Chondrocyte (in vitro differentiated cells): Measurements from ENCODE around the gene MAML2. TPM values are rescaled to one million over a fixed set of nuclear protein-coding genes. Genes with fewer than 3 reads are reported as not detected.

Experiments
- DNase-seq: peaks from one replicate; pipeline ENCODE4 v3.0.0; 2021; ENCODE audit warnings: mixed read lengths, low spot score
- H3K27ac Mint-ChIP-seq: one replicate; pipeline ENCODE4 v1.8.0; 2021; ENCODE audit warnings: mild to moderate bottlenecking, moderate library complexity, mixed read lengths; ENCODE audit not compliant: unreplicated experiment
- H3K27me3 Mint-ChIP-seq: 2 replicates; pipeline ENCODE4 v1.8.0; 2021; ENCODE audit warnings: low read depth, mixed read lengths
- H3K36me3 Mint-ChIP-seq: 2 replicates; pipeline ENCODE4 v1.8.0; 2021; ENCODE audit warnings: low read depth, mixed read lengths
- H3K4me1 Mint-ChIP-seq: 2 replicates; pipeline ENCODE4 v1.8.0; 2021; ENCODE audit warnings: low read depth, mild to moderate bottlenecking, mixed read lengths
- H3K4me3 Mint-ChIP-seq: one replicate; pipeline ENCODE4 v1.8.0; 2021; ENCODE audit warnings: mild to moderate bottlenecking, moderate library complexity, mixed read lengths; ENCODE audit not compliant: unreplicated experiment
- H3K9me3 Mint-ChIP-seq: 2 replicates; pipeline ENCODE4 v1.8.0; 2021; ENCODE audit warnings: low read depth, mixed read lengths
- CTCF ChIP-seq: fragments of 200-600 bp; sonication (generic); IDR thresholded peaks from 2 replicates; pipeline ENCODE4 v1.5.0; 2021; ENCODE audit warnings: antibody characterized with exemption, mild to moderate bottlenecking, moderate library complexity
- total RNA-seq: library from RNA; stranded (reverse); gene quantifications from 3 replicates; pipeline ENCODE4 v1.2.1, GENCODE V29; 2021

The MAML2 gene
- total RNA-seq, 1 donor from 2014 or later = 19.0 TPM

- Mint-ChIP-seq H3K4me3 (no peak overlapping the region), H3K27me3 (no peaks in the 10 kb centered on the region), H3K36me3 (no peaks in the 10 kb centered on the region), H3K27ac (peak overlapping the region; percentile 94), H3K9me3 (peaks cover 2% of the 10 kb centered on the region), H3K4me1 (peaks cover 85% of the 10 kb centered on the region)
- no peak for TF ChIP-seq CTCF
- no peak for DNase-seq
Measured at GRCh38 chr11:96101146-96101545, 241.8 kb downstream of the MAML2 start.

- peaks cover 69% of the 10 kb centered on the region for H3K4me1 Mint-ChIP-seq
- DNase-seq = no peak
- no peak for TF ChIP-seq CTCF
- peak overlapping the region; percentile 60 for H3K27ac Mint-ChIP-seq
- H3K36me3 Mint-ChIP-seq = no peaks in the 10 kb centered on the region
- H3K4me3 Mint-ChIP-seq = no peak overlapping the region
- H3K27me3 Mint-ChIP-seq = no peaks in the 10 kb centered on the region
- H3K9me3 Mint-ChIP-seq = peaks cover 2% of the 10 kb centered on the region
Measured at GRCh38 chr11:96098511-96099241, 244.3 kb downstream of the MAML2 start.

- DNase-seq = no peak
- no peaks in the 10 kb centered on the region for H3K27me3 Mint-ChIP-seq
- H3K4me1 Mint-ChIP-seq = peaks cover 61% of the 10 kb centered on the region
- peaks cover 2% of the 10 kb centered on the region for H3K36me3 Mint-ChIP-seq
- peak overlapping the region; percentile 60 for H3K27ac Mint-ChIP-seq
- no peak overlapping the region for H3K4me3 Mint-ChIP-seq
- H3K9me3 Mint-ChIP-seq = peaks cover 2% of the 10 kb centered on the region
- TF ChIP-seq CTCF = no peak
Measured at GRCh38 chr11:96097844-96098421, 245.1 kb downstream of the MAML2 start.

- peaks cover 4% of the 10 kb centered on the region for H3K36me3 Mint-ChIP-seq
- no peaks in the 10 kb centered on the region for H3K27me3 Mint-ChIP-seq
- peaks cover 2% of the 10 kb centered on the region for H3K9me3 Mint-ChIP-seq
- DNase-seq = no peak
- no peak for TF ChIP-seq CTCF
- peak overlapping the region; percentile 78 for H3K27ac Mint-ChIP-seq
- peaks cover 53% of the 10 kb centered on the region for H3K4me1 Mint-ChIP-seq
- no peak overlapping the region for H3K4me3 Mint-ChIP-seq
Measured at GRCh38 chr11:96096360-96096759, 246.6 kb downstream of the MAML2 start.

GRCh38 chr11:96095884-96096303, 247.1 kb downstream of the MAML2 start:
- Mint-ChIP-seq H3K27me3 (no peaks in the 10 kb centered on the region), H3K36me3 (peaks cover 4% of the 10 kb centered on the region), H3K27ac (no peak overlapping the region), H3K4me3 (no peak overlapping the region), H3K4me1 (peaks cover 53% of the 10 kb centered on the region), H3K9me3 (peaks cover 2% of the 10 kb centered on the region)
- TF ChIP-seq CTCF = no peak
- no peak for DNase-seq
